Aorta (tissue), 5 donors: Measurements from ENCODE around the gene MST1R. TPM values are rescaled to one million over a fixed set of nuclear protein-coding genes. Genes with fewer than 3 reads are reported as not detected.
"Not testable (repeated sequence)": the region's sequence is repeated elsewhere in the genome, so short reads cannot be mapped to it uniquely, and the experiment has no call there.

Experiments used
- ATAC-seq: fragments of 200-7000 bp; cut with Tn5 transposase; one replicate; pipeline ENCODE4 v1.9.1; 2022; ENCODE audit warnings: moderate library complexity; ENCODE audit not compliant: low FRiP score
- DNase-seq, 2 donors: peaks; one replicate each; pipeline ENCODE4 v3.0.0-alpha.2; 2020
- H3K27ac ChIP-seq, 2 donors: one replicate each; pipeline ENCODE4 v1.5.1; 2013; ENCODE audit warnings: low read length in 2 of 2, mild to moderate bottlenecking in 2 of 2, moderate library complexity in 2 of 2, control low read depth in 1 of 2, inconsistent platforms in 1 of 2, low read depth in 1 of 2
- H3K27me3 ChIP-seq, 2 donors: one replicate each; pipeline ENCODE4 v1.6.1; 2013; ENCODE audit warnings: control low read depth in 1 of 2, low read length in 1 of 2, mild to moderate bottlenecking in 1 of 2, moderate library complexity in 1 of 2; ENCODE audit not compliant: insufficient read depth in 2 of 2, control insufficient read depth in 1 of 2
- H3K36me3 ChIP-seq, 2 donors: one replicate each; pipeline ENCODE4 v1.6.1; 2013; ENCODE audit warnings: control low read depth in 1 of 2, low read length in 1 of 2, mild to moderate bottlenecking in 1 of 2; ENCODE audit not compliant: insufficient read depth in 2 of 2, control insufficient read depth in 1 of 2
- H3K4me1 ChIP-seq, 2 donors: one replicate each; pipeline ENCODE4 v1.6.1; 2013; ENCODE audit warnings: low read length in 2 of 2, control low read depth in 1 of 2, mild to moderate bottlenecking in 1 of 2, moderate library complexity in 1 of 2; ENCODE audit not compliant: insufficient read depth in 2 of 2, control insufficient read depth in 1 of 2
- H3K4me3 ChIP-seq, 2 donors: one replicate each; pipeline ENCODE4 v1.5.1; 2013; ENCODE audit warnings: low read length in 2 of 2, control low read depth in 1 of 2, mild to moderate bottlenecking in 1 of 2
- H3K9me3 ChIP-seq: one replicate; pipeline ENCODE4 v1.6.1; 2013; ENCODE audit warnings: mild to moderate bottlenecking, low read length; ENCODE audit not compliant: control insufficient read depth
- WGBS, 2 donors: extraction: QIAGEN DNeasy Blood & Tissue Kit; methylation state at CpG; one replicate each; pipeline ENCODE4 v1.1.7; 2013; 5-methylcytosine and 5-hydroxymethylcytosine counted together
- intact Hi-C, 2 donors: fragments of 100-400 bp; cut with DNase I; formaldehyde crosslinking; loops; one replicate each; pipeline versions ENCODE4 v1.14.2 to v1.15.0; 2022
- polyA plus RNA-seq, 2 donors: library from polyadenylated mRNA; stranded (reverse); fragments of 200-250 nt; gene quantifications; one replicate each; pipeline ENCODE4 v1.2.3, GENCODE V29; 2013
- total RNA-seq, 2 donors: library from RNA; stranded (reverse); fragmentation: NEBNext Ultra II Directional; extraction: Animal tissue kit (Norgen Biotek cat#: 25700); gene quantifications; one replicate each; pipeline ENCODE4 v1.2.1, GENCODE V29; 2021
- donor health status: healthy with polysubstance abuse.
- donor health status: Bipolar disorder and iron deficiency.
- donor health status: DM: no; HTN: no; CAD: no.
- donor health status: DM: no; HTN: no; CAD: no.
- donor health status: DM: yes; HTN: yes; CAD: no.

MST1R gene
- total and polyA plus RNA-seq, 4 donors: 2.7 to 13.1 (median 7.5) TPM

DNA sequence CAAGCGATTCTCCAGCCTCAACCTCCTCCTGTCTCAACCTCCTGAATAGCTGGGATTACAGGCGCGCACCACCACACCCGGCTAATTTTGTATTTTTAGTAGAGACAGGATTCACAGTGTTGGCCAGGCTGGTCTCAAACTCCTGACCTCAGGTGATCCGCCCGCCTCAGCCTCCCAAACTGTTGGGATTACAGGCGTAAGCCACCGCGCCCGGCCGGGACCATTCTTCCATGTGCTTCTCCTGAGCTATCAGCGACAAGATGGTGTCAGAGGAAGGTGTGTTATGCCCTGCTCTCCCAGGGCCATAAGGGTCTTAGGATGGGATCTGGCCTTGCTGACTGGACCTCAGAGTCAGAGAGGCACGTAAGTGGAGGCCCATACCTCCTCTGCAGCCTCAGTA, 775 bp upstream of the MST1R start:
- H3K9me3 ChIP-seq, H3K4me3 ChIP-seq, ATAC-seq, DNase-seq, H3K36me3 ChIP-seq, H3K27ac ChIP-seq, H3K27me3 ChIP-seq, H3K4me1 ChIP-seq: not testable (repeated sequence)
- 98 to 99% methylated on average over 13 of the region's 13 CpGs for WGBS, 2 donors
- intact Hi-C loops: loop anchor here in 1 of 2 donors (5.0 kb wide), 1 partner anchor 182 kb away; the partner anchor contains the start of gene GMPPB

DNA sequence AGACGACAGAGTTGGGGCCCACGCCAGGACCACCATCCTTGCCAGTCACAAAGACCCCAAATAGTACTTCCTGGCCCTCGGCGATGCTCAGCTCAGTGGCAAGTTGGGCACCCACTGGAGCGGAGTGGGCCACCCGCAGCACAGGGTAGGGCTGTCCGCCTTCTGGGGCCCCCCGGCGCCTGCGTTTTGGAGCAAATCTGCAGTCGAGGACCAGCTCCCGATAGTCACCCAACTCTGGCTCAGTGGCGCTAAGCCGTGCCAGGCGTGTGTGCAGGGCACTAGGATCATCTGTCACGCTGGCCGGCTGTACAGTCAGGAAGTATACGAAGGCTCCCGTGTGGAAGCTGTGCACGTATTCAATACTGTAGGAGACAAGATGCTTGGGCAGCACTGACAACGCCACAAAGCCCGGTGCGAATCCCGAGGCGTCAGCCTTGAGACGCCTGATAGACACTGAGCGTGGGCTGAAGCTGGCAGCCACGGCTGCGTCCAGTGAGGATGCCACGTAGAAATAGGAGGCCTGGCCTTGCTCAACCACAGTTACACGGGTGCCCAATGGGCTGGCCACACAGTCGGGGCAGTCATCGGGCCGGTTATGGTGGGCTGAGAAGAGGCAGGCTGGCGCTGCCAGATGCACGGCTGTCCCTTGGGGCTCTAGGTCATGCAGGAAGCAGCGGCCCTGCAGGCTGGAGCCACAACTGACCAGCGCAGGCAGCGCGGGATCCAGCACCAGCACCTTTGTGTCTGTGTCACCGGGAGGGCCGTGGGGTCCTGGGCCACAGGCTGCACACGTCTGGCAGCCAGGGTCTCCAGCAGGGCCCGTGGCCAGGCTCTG, 945 bp downstream of the MST1R start:
- DNase-seq (no peak), ATAC-seq (no peak)
- Histone ChIP-seq H3K4me1 (peaks cover 0 to 3% of the 10 kb centered on the region in 2 donors), H3K9me3 (no peaks in the 10 kb centered on the region), H3K27me3 (no peaks in the 10 kb centered on the region), H3K4me3 (no peak overlapping the region), H3K27ac (no peak overlapping the region), H3K36me3 (no peaks in the 10 kb centered on the region)
- intact Hi-C loops: loop anchor here in 1 of 2 donors (2.0 to 5.0 kb wide), 2 partner anchors 100 to 180 kb away; partner anchors contain the start of genes GMPPB and INKA1
- whole genome bisulfite sequencing, 2 donors: 93 to 94% methylated on average over 44 of the region's 44 CpGs

DNA sequence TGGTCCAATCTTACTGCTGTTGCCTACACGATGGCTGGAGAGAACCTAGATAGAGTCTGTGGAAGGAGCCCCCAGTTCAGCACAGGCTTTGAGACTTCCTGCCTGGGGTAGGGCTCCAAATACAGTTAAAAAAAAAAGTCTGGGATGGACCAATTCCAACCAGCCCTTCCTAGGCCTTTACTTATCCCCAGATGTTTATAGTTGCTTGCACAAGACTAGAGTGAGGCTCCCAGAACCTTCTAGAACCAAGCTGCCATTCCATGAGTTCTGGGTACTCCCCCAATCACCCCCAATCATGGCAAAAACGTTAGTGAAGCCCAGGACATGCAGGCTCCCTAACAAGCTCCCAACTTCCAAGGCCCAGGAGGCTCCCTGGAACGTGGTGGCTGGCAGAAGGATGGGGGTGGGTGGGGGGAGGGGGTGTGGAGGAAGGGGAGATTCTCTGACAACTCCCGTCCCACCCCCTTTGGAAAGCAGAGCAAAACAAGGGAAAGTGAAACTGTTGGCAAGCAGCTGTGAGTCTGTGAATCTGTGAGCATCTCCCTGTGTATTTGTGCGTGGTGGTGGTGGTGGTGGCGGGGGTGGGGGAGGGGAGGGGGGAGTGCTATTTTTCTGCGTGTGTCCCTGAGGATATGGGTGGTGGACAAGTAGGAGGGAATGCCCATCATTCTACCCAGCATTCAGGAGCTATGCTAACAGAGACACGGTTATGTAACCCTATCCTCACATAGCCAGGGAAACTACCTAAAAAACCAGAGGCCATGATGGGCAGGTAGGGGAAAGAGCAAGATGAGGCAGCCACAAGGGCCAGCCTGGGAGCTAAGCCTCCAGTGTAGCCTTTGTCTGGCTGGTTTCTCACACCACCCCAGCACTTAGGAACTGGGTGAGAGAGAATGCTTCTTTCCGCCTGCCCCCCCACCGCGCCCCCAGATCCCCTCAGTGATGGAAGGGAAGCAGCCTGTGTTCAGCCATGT, 2.0 kb downstream of the MST1R start:
- ATAC-seq (no peak), DNase-seq (no peak)
- Histone ChIP-seq H3K4me1 (peaks cover 0 to 3% of the 10 kb centered on the region in 2 donors), H3K36me3 (no peaks in the 10 kb centered on the region), H3K4me3 (no peak overlapping the region), H3K27ac (no peak overlapping the region), H3K27me3 (no peaks in the 10 kb centered on the region), H3K9me3 (no peaks in the 10 kb centered on the region)
- WGBS, 2 donors: 70 to 78% methylated on average over 10 to 11 of the region's 11 CpGs
- intact Hi-C loops: loop anchor here in 1 of 2 donors (2.0 to 5.0 kb wide), 2 partner anchors 99 to 179 kb away; partner anchors contain the start of genes GMPPB and INKA1

DNA sequence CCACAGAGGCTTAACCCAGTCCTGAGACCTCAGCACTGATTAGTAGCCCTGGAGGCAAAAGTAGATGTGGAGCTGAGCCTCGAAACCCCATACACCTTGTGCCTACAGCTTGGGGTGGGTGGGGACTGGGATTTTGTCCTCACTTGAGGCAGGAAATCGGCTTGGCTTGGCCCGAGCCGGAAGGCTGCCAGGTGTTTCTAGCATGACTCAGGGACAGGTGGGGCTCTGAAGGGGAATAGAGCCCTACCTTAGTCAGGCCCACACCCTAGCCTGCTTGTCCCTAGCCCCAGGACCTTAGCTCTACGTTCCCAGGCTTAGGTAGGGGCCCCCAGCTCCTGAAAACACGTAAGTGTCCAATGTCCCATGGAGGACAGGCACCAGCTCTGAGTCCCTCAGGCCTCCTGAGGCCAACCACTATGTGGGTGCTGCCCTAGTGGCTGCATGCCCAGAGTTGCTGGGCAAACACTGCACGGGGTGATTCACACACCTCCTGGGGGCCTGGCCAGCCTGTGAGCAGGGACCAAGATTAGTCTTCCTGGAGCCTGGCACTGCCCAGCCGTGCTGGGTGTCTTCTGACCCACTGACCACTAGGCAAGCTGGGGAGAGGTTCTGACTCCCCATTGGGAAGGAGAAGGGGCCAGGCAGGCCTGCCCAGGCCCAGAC, 3.1 kb downstream of the MST1R start:
- DNase-seq (peak; percentile 87 to 91), ATAC-seq (peak; percentile 30)
- Histone ChIP-seq H3K27ac (peak overlapping the region in 1 of 2 donors; percentile 52), H3K27me3 (no peaks in the 10 kb centered on the region), H3K4me1 (peaks cover 0 to 3% of the 10 kb centered on the region in 2 donors), H3K4me3 (no peak overlapping the region), H3K9me3 (no peaks in the 10 kb centered on the region), H3K36me3 (no peaks in the 10 kb centered on the region)
- 29 to 31% methylated on average over 8 of the region's 8 CpGs for WGBS, 2 donors
- intact Hi-C loops: loop anchor here in 1 of 2 donors (1.0 to 5.0 kb wide), 2 partner anchors 44 to 178 kb away; partner anchors contain the start of genes GMPPB and TRAIP

DNA sequence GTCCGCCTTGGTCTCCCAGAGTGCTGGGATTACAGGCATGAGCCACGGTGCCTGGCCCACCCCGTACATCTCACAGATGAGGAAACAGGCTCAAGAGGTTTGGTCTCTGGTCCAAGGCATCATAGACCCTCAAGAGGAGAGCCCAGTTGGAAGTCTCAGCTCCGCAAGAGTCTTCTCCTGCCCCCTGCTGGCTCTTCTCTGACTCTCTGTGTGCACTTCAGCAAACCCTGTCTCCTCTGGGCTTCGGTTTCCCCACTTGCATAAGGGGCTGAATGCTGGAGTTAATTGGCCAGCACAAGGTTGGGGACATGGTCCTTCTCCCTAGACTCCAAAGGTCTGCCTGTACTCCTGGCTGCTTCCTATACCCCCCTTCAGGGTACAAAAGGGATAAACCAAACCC, 3.9 kb downstream of the MST1R start:
- ATAC-seq (no peak), DNase-seq (no peak)
- WGBS, 2 donors: 94% methylated on average over 5 of the region's 5 CpGs
- intact Hi-C loops: loop anchor here in 1 of 2 donors (1.0 to 5.0 kb wide), 2 partner anchors 44 to 178 kb away; partner anchors contain the start of genes GMPPB and TRAIP
- Histone ChIP-seq H3K36me3 (no peaks in the 10 kb centered on the region), H3K4me1 (peaks cover 0 to 3% of the 10 kb centered on the region in 2 donors), H3K4me3 (no peak overlapping the region), H3K9me3 (no peaks in the 10 kb centered on the region), H3K27me3 (no peaks in the 10 kb centered on the region), H3K27ac (no peak overlapping the region)

DNA sequence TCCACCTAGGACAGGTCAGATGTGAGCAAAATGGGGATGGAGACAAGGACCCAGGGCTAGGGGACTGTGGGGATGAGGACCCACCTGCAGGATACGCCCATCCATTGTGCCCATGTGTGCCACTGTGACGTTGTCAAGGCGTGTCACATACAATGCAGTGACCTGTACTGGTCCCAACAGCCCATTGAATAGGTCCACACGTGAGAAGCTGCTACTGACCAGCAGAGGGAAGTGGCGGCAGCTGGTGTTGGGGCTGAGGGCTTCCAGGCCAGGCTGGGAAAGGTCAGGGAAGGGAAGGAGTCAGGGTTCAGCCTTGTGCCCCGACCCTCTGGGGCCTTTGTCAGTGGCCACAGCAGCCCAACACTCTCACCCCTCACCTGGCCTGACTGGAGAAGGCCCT, 4.7 kb downstream of the MST1R start:
- DNase-seq (no peak), ATAC-seq (no peak)
- Histone ChIP-seq H3K27me3 (no peaks in the 10 kb centered on the region), H3K9me3 (no peaks in the 10 kb centered on the region), H3K36me3 (no peaks in the 10 kb centered on the region), H3K27ac (no peak overlapping the region), H3K4me1 (peaks cover 0 to 3% of the 10 kb centered on the region in 2 donors), H3K4me3 (no peak overlapping the region)
- intact Hi-C loops: no loop called here
- WGBS, 2 donors: 89% methylated on average over 6 of the region's 6 CpGs

DNA sequence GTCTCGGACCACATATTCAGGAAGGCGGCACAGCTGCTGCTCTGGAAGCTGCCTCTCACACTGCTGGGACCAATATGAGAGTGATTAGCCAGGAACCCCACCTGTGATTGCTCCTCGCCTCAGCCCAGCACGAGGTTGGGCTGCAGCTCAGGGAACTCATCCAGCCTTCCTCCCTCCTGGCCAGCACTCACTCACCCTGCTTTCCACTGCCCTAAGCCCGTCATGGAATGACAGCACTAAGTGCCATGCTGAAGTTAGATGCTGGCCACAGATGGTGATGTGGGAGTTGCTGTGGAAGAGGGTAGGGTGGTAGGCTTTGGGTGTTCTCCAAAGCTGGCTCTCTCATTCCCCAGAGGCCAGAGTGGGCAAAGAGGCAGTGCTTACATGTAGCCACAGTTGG, 7.3 kb downstream of the MST1R start:
- Histone ChIP-seq H3K4me3 (no peak overlapping the region), H3K9me3 (no peaks in the 10 kb centered on the region), H3K36me3 (no peaks in the 10 kb centered on the region), H3K27me3 (no peaks in the 10 kb centered on the region), H3K4me1 (peaks cover 0 to 3% of the 10 kb centered on the region in 2 donors), H3K27ac (no peak overlapping the region)
- DNase-seq (no peak), ATAC-seq (no peak)
- intact Hi-C loops: no loop called here
- 58 to 66% methylated on average over 5 of the region's 5 CpGs for WGBS, 2 donors

DNA sequence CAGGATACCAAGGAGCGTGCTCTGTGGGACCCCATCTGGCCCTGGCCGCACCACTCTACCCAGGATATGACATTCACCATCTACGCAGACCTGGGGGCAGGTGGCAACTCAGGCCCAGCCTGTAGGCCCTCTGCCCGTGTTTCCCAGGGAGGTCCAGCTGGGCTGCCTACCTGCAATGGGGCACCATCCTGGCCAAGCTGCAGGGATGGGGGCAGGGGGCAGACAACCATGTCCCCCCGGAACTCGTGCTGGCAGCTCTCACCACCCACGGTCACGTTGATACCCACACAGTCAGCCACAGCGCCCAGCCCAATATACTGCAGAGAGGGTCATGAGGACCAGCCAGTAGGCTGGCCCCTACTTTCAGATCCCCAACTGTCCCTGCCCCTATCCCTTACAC, 7.9 kb downstream of the MST1R start:
- whole genome bisulfite sequencing, 2 donors: 94 to 97% methylated on average over 9 of the region's 9 CpGs

More for the DNA sequence above, 7.9 kb downstream of the MST1R start:
- Histone ChIP-seq H3K9me3 (no peaks in the 10 kb centered on the region), H3K27me3 (no peaks in the 10 kb centered on the region), H3K4me3 (no peak overlapping the region), H3K36me3 (no peaks in the 10 kb centered on the region), H3K4me1 (no peaks in the 10 kb centered on the region), H3K27ac (no peak overlapping the region)
- DNase-seq: peak in 1 of 2 donors; percentile 64
- ATAC-seq: no peak
- intact Hi-C loops: no loop called here
